ENCODE measurements around the gene AUP1.

- TF ChIP-seq CTCF (conservative IDR thresholded peaks at IDR 0.05; ENCODE audit: low read depth, low read length) (no peak), POLR2A (IDR thresholded peaks at IDR 0.05; ENCODE audit: low read depth, low read length) (no peak), CHD1 (IDR thresholded peaks at IDR 0.05; ENCODE audit: low read depth, low read length) (no peak), NFE2L2 (IDR thresholded peaks at IDR 0.05; ENCODE audit: low read depth, low read length) (no peak), RFX5 (IDR thresholded peaks at IDR 0.05; ENCODE audit: low read depth, low read length) (no peak), RCOR1 (IDR thresholded peaks at IDR 0.05; ENCODE audit: insufficient replicate concordance, low read length) (no peak), FOS (IDR thresholded peaks at IDR 0.05; ENCODE audit: low read depth, low read length) (no peak), BHLHE40 (IDR thresholded peaks at IDR 0.05; ENCODE audit: low read depth, low read length) (no peak), MXI1 (IDR thresholded peaks at IDR 0.05; ENCODE audit: borderline replicate concordance, low read depth, low read length) (no peak), ELK1 (IDR thresholded peaks at IDR 0.05; ENCODE audit: borderline replicate concordance, low read depth, low read length) (no peak), MAZ (IDR thresholded peaks at IDR 0.05; ENCODE audit: borderline replicate concordance, low read depth, low read length) (no peak)
These were observed 32.3 kb downstream of the AUP1 start for GRCh38 chr2:74496997-74497776.

All from IMR-90 (cell line).